Neuronal stem cell (in vitro differentiated cells): ENCODE data around the gene ARHGAP22.

Experiments
- DNase-seq: peaks from one replicate; pipeline ENCODE4 v3.0.0-alpha.2; 2013; ENCODE audit warnings: low spot score
- H2AFZ ChIP-seq: one replicate; pipeline ENCODE4 v1.6.1; 2013; ENCODE audit warnings: mild to moderate bottlenecking, low read length, inconsistent platforms
- H2AK5ac ChIP-seq: 2 replicates; pipeline ENCODE4 v1.6.1; 2013; ENCODE audit warnings: low read depth, mild to moderate bottlenecking, inconsistent platforms, low read length, moderate library complexity, mixed read lengths
- H2BK120ac ChIP-seq: 2 replicates; pipeline ENCODE4 v1.6.1; 2013; ENCODE audit warnings: low read depth, mild to moderate bottlenecking, inconsistent platforms, low read length, moderate library complexity, mixed read lengths
- H2BK12ac ChIP-seq: one replicate; pipeline ENCODE4 v1.6.1; 2013; ENCODE audit warnings: low read length, inconsistent platforms
- H2BK15ac ChIP-seq: 2 replicates; pipeline ENCODE4 v1.6.1; 2013; ENCODE audit warnings: mild to moderate bottlenecking, low read length, inconsistent platforms, mixed read lengths
- H2BK5ac ChIP-seq: one replicate; pipeline ENCODE4 v1.6.1; 2013; ENCODE audit warnings: inconsistent platforms, mild to moderate bottlenecking, low read length, moderate library complexity
- H3K14ac ChIP-seq: one replicate; pipeline ENCODE4 v1.6.1; 2013; ENCODE audit warnings: low read length, inconsistent platforms
- H3K18ac ChIP-seq: 2 replicates; pipeline ENCODE4 v1.6.1; 2013; ENCODE audit warnings: low read length, inconsistent platforms
- H3K23ac ChIP-seq: 2 replicates; pipeline ENCODE4 v1.6.1; 2013; ENCODE audit warnings: low read depth, mild to moderate bottlenecking, mixed read lengths, low read length, inconsistent platforms; ENCODE audit not compliant: poor library complexity
- H3K27ac ChIP-seq: replicated peaks from 3 replicates; pipeline ENCODE4 v1.5.1; 2013; ENCODE audit warnings: low read length, inconsistent platforms
- H3K27me3 ChIP-seq, 3 experiments: 2 replicates each; pipeline ENCODE4 v1.6.1; 2013; ENCODE audit warnings: low read length in 3 of 3, mild to moderate bottlenecking in 2 of 3, inconsistent platforms in 1 of 3, low read depth in 1 of 3, mixed read lengths in 1 of 3, moderate library complexity in 1 of 3; ENCODE audit not compliant: control insufficient read depth in 3 of 3, insufficient read depth in 3 of 3
- H3K36me3 ChIP-seq, 2 donors: replicated peaks in 1 of 2; 2 replicates each; pipeline ENCODE4 v1.6.1; 2013; ENCODE audit warnings: low read length in 2 of 2; ENCODE audit not compliant: control insufficient read depth in 2 of 2, insufficient read depth in 2 of 2
- H3K4ac ChIP-seq: 2 replicates; pipeline ENCODE4 v1.6.1; 2013; ENCODE audit warnings: inconsistent platforms, mild to moderate bottlenecking, low read length, moderate library complexity
- H3K4me1 ChIP-seq, 2 donors: 1 replicate in 1 of 2; 2 replicates in 1 of 2; pipeline ENCODE4 v1.6.1; 2013; ENCODE audit warnings: low read length in 2 of 2, low read depth in 1 of 2; ENCODE audit not compliant: control insufficient read depth in 2 of 2, insufficient read depth in 1 of 2
- H3K4me2 ChIP-seq: one replicate; pipeline ENCODE4 v1.6.1; 2013; ENCODE audit warnings: mild to moderate bottlenecking, low read length, inconsistent platforms; ENCODE audit not compliant: insufficient read depth, poor library complexity, severe bottlenecking
- H3K4me3 ChIP-seq, 2 donors: 2 replicates each; pipeline ENCODE4 v1.5.1; 2013; ENCODE audit warnings: low read length in 2 of 2, mild to moderate bottlenecking in 2 of 2, inconsistent platforms in 1 of 2, moderate library complexity in 1 of 2
- H3K79me1 ChIP-seq: one replicate; pipeline ENCODE4 v1.6.1; 2013; ENCODE audit warnings: low read depth, mild to moderate bottlenecking, inconsistent platforms, low read length, moderate library complexity
- H3K9ac ChIP-seq: one replicate; pipeline ENCODE4 v1.6.1; 2013; ENCODE audit warnings: mild to moderate bottlenecking, low read depth, low read length, inconsistent platforms; ENCODE audit not compliant: poor library complexity
- H3K9me3 ChIP-seq, 2 donors: replicated peaks in 1 of 2; 2 replicates each; pipeline versions ENCODE3 to v1.6.1; 2013; ENCODE audit warnings: low read length in 2 of 2, mild to moderate bottlenecking in 2 of 2, inconsistent platforms in 1 of 2, low read depth in 1 of 2, mixed read lengths in 1 of 2, moderate library complexity in 1 of 2; ENCODE audit not compliant: control insufficient read depth in 2 of 2, insufficient read depth in 1 of 2
- H4K8ac ChIP-seq: one replicate; pipeline ENCODE4 v1.6.1; 2013; ENCODE audit warnings: low read depth, mild to moderate bottlenecking, inconsistent platforms, low read length, moderate library complexity
- H4K91ac ChIP-seq: one replicate; pipeline ENCODE4 v1.6.1; 2013; ENCODE audit warnings: low read length, low read depth, mild to moderate bottlenecking, inconsistent platforms; ENCODE audit not compliant: poor library complexity
- WGBS, 2 donors: extraction: QIAGEN DNeasy Blood & Tissue Kit; methylation state at CpG; one replicate each; pipeline ENCODE4 v1.1.7; 2013; ENCODE audit warnings: missing lambda C conversion rate in 2 of 2, mixed read lengths in 1 of 2; ENCODE audit not compliant: insufficient read length in 2 of 2, insufficient replicate concordance in 1 of 2; ENCODE audit errors: extremely low coverage in 2 of 2; 5-methylcytosine and 5-hydroxymethylcytosine counted together

Gene ARHGAP22

DNA sequence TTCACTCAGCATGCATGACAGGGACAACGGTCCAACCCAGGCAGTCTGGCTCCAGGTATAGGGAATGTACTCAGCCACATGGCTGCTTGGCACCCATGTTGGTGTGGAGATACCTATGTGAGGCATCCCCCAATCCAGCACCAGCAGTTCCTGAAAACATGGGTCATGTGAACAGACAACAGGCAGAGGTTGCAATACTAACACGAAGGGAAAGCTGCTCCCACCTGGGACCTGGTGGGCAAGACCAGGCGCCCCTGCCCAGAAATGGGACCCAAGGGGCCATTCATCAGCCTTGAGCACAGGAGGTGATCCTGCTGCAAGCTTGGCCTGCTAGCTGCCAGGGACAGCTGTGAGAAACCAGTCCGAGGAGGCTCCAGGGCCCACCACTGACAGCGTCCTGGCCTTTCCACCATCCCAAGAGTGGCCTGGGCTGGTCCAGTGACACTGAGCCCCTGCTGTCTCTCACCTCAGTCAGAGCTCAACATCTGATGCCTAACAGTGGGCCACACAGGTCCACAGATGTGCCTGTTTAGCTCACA is 142.3 kb downstream of the ARHGAP22 start:
- DNase-seq: no peak
- no peak overlapping the region for H3K14ac ChIP-seq
- H3K4me1 ChIP-seq: peaks cover 0 to 3% of the 10 kb centered on the region in 2 donors
- peak overlapping the region; percentile 15 for H3K18ac ChIP-seq
- H2BK120ac ChIP-seq: no peak overlapping the region
- no CpG with 5 or more reads among the region's 5 CpGs for WGBS, 2 donors
- no peak overlapping the region for H2BK15ac ChIP-seq
- H3K27ac ChIP-seq: no peak overlapping the region
- H2AFZ ChIP-seq: no peak overlapping the region
- H3K9ac ChIP-seq: peak overlapping the region; percentile 16
- H3K9me3 ChIP-seq: no peaks in the 10 kb centered on the region
- H3K36me3 ChIP-seq: no peaks in the 10 kb centered on the region
- H2BK12ac ChIP-seq: no peak overlapping the region
- H3K27me3 ChIP-seq: peaks cover 0 to 13% (median 0%) of the 10 kb centered on the region in 3 experiments
- H3K4me3 ChIP-seq: no peak overlapping the region
- peaks cover 4% of the 10 kb centered on the region for H3K79me1 ChIP-seq
- no peak overlapping the region for H2BK5ac ChIP-seq
- H3K23ac ChIP-seq: no peak overlapping the region
- no peak overlapping the region for H3K4ac ChIP-seq
- H4K8ac ChIP-seq: no peak overlapping the region
- H2AK5ac ChIP-seq: peak overlapping the region; percentile 71
- H3K4me2 ChIP-seq: no peak overlapping the region
- no peak overlapping the region for H4K91ac ChIP-seq

DNA sequence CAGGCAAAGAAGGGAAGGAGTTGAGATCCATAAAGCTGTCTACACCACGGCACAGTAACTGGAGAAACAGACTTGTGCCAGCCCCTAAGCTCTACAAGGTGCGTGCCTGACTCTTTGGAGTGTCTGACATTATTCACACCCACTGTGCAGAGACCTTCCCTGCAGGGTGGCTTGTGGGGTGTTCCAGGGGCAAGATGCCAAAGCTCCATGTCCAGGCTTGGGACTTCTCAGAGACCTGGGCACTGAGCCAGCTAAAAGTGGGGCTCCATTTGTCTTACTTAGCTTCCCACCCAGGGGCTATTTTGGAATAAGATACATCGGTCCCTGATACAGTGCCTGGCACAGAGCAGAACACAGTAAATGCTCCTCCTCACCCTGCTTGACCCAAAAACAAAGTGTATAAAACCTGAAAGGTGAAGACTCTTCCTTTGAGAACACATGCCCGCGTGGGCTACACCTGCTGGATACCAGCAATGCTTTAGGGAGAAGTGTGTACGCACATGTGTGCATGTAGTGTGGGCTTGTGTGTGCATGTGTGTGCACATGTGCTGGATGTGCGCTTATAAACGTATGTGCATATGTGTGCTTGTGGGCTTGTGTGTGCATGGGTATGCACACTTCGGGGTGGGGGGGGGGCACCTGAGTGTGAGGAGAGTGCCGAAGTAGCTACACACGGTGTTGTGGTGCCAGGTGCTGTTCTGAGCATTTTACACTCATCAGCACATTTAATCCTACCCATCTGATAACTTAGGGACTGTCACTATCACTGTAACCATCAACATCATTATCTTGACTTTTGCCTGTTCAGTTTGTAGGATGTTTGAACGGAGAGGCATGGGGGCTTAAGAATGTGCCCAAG is 143.0 kb downstream of the ARHGAP22 start:
- Histone ChIP-seq H3K18ac (no peak overlapping the region), H3K23ac (no peak overlapping the region), H3K4ac (no peak overlapping the region), H2AK5ac (no peak overlapping the region), H3K27ac (no peak overlapping the region), H2BK120ac (no peak overlapping the region), H3K9ac (no peak overlapping the region), H3K4me1 (peaks cover 0 to 3% of the 10 kb centered on the region in 2 donors), H3K14ac (no peak overlapping the region), H2AFZ (no peak overlapping the region), H3K4me2 (no peak overlapping the region), H2BK12ac (no peak overlapping the region), H3K4me3 (no peak overlapping the region), H3K36me3 (no peaks in the 10 kb centered on the region), H2BK15ac (no peak overlapping the region), H3K27me3 (peaks cover 0 to 11% (median 0%) of the 10 kb centered on the region in 3 experiments), H2BK5ac (no peak overlapping the region), H4K91ac (no peak overlapping the region), H4K8ac (no peak overlapping the region), H3K79me1 (peaks cover 4% of the 10 kb centered on the region), H3K9me3 (no peaks in the 10 kb centered on the region)
- WGBS, 2 donors: no CpG with 5 or more reads among the region's 12 CpGs
- DNase-seq: no peak

DNA sequence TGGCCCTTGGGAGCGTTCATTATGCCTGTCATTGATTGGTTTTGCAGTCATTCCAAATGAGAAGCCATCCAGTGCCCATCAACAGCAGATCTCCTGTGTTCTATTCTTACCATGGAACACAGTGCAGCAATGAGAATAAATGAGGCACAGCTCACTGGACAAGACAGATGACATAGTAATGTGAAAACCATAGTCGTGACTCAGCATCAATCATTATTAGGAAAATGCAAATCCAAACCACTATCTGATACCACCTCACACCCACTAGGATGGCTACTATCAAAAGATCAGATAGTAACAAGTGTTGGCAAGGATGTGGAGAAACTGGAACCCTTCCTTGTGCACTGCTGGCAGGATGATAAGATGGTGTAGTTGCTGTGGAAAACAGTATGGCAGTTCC is 144.7 kb downstream of the ARHGAP22 start:
- no peak for DNase-seq
- H3K4ac ChIP-seq: no peak overlapping the region
- peaks cover 0 to 6% of the 10 kb centered on the region in 2 donors for H3K4me1 ChIP-seq
- WGBS, 2 donors: no CpG with 5 or more reads among the region's 2 CpGs
- H3K27me3 ChIP-seq: peaks cover 0 to 3% (median 0%) of the 10 kb centered on the region in 3 experiments
- H2AFZ ChIP-seq: no peak overlapping the region
- H3K18ac ChIP-seq: no peak overlapping the region
- H3K9ac ChIP-seq: no peak overlapping the region
- no peaks in the 10 kb centered on the region for H3K36me3 ChIP-seq
- no peak overlapping the region for H3K4me2 ChIP-seq
- no peak overlapping the region for H4K8ac ChIP-seq
- no peak overlapping the region for H3K23ac ChIP-seq
- H3K79me1 ChIP-seq: peaks cover 4% of the 10 kb centered on the region
- H3K14ac ChIP-seq: no peak overlapping the region
- H3K4me3 ChIP-seq: no peak overlapping the region
- H4K91ac ChIP-seq: no peak overlapping the region
- H2AK5ac ChIP-seq: no peak overlapping the region
- H2BK120ac ChIP-seq: no peak overlapping the region
- no peak overlapping the region for H3K27ac ChIP-seq
- H2BK12ac ChIP-seq: no peak overlapping the region
- no peaks in the 10 kb centered on the region for H3K9me3 ChIP-seq
- no peak overlapping the region for H2BK5ac ChIP-seq
- no peak overlapping the region for H2BK15ac ChIP-seq
